HL-60 (cell line): ENCODE measurements around the gene RPS6KA6.

Experiments used
- CTCF ChIP-seq: IDR thresholded peaks from one replicate; pipeline ENCODE4 v1.5.1; 2011; ENCODE audit warnings: low read length, control low read depth, inconsistent platforms; ENCODE audit not compliant: insufficient read depth
- REST ChIP-seq: IDR thresholded peaks from 2 replicates; pipeline ENCODE4 v1.6.1; 2012; ENCODE audit warnings: low read depth; ENCODE audit not compliant: insufficient replicate concordance

GRCh38 chrX:84223261-84223660 is 35.3 kb upstream of the RPS6KA6 start:
- TF ChIP-seq CTCF (no peak), REST (no peak)
